GM19193 (cell line): ENCODE results near the gene FBXO2.

Experiments
- POLR2A ChIP-seq: IDR thresholded peaks from 4 replicates; pipeline ENCODE4 v1.6.1; 2011; ENCODE audit not compliant: insufficient read depth, insufficient read length; ENCODE audit errors: extremely low read depth

Gene FBXO2

DNA sequence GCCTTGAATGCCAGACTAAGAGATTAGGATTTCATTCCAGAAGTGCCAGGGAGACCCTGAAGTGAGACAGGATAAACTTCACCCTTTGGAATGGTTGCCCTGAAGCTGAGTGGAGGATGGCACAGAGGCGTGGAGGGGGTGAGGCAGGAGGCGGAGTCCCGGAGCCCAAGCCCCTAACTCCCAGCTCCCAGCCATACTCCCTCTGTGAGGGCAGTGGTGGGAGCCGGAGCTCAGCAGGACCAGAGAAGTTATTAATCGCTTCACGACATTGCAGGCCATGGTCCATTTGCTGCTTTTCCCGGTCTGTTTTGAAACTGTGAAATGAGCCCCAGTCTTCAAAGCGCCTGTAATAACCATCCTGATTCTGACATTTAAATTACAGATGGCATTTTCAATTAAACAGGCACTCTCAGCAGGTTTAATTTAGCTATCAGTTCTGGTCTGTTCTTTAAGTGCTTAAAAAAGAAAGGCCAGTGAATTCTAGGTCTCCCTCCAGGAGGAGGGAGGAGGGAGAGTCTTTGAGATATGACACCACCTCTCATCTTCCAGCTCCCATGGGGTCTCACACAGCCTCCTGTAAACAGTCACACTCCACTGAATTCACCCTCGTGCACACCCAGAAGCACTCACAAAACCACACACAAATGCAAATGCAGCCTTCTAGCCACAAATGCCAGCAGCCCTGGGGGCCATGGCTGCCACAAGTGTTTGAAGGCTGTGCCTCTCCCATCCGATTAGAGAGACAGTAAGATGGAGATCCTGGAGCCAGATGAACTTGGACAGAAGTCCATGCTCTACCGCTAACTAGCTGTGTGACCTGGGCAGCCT, 19.6 kb downstream of the FBXO2 start:
- no peak for TF ChIP-seq POLR2A

DNA sequence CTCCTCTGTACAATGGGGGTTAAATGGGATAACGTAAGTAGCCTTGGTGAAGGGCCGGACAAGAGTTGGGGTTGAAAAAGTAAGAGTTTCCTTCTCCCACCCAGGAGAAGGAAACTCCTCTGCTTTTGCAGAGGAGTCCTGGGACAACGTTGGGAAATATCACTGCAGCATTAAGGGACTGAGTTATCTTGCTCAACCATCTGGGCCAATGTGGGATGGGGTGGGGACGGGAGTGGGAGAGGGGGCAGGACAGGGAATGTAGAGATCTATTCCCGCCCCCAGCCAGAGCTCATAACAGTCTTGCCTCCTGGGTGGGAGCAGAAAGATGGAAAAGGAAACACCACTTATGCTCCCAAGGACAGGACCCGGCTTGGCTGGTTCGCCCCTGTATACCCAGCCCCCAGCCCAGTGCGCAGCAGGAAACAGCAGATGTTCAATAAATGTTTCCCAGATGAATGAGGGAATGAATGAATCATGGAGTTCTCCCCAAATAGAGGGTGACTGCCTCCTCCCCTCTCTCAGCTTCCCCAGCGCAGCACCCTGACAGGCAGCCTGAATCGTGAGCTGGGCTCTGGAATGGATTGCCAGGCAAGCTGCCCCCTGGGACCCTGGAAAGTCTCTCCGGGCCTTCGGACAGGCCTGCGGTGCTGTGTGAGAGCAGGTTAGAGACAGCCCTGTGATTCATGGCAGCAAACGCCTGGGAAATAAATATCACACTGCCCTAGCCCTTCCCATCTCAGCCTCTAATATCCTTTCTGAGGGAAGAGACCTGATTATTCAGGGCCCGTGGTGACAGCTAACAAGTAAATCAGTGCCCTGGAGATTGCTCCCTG, 24.8 kb downstream of the FBXO2 start:
- TF ChIP-seq POLR2A: no peak

DNA sequence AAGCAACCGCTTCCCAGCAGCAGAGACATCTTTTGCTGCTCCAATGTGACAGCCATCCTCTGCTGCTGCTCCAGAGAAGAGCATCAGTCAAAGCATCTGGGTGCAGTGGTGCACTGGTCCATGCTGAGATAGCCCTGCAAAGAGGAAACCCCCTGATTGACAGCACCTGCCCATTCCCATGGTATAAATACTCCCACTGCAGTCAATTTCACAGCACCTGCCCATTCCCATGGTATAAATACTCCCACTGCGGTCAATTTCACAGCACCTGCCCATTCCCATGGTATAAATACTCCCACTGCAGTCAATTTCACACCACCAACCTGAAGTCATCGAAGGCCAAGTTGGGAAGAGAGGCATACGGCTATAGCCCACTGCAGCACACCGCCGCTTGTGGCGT, 25.5 kb downstream of the FBXO2 start:
- TF ChIP-seq POLR2A: no peak

DNA sequence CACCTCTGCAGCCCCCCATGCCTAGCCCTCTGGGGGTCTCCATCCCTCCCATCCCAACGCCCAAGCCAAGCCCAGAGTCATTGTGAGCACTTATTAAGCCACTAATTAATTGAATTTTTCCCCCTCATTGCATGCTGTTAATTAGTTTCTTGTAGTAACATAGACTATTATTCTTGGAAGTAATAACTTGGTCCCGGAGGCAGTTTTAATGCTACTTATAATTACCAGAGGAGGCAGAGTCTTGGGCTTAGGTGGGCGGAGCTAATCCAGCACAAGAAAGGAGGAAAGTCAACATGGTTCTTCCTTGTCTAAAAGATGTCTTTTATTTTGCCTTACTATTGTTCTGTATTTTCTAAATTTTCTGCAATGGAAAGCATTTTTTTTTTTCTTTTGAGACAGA, 27.7 kb downstream of the FBXO2 start:
- TF ChIP-seq POLR2A: no peak

DNA sequence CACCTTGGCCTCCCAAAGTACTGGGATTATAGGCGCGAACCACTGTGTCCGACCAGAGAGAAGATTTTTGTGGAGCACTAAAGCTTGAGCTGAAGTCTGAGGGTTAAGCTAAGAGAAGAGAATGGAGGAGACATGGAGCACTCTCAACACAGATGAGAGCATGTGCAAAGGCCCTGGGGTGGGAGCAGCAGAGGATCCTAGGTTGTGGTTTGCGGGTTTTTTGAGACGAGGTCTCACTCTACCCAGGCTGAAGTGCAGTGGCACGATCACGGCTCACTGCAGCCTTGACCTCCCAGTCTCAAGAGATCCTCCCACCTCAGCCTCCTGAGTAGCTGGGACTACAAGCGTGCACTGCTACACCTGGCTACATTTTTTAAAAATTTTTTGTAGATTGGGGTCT, 30.5 kb downstream of the FBXO2 start:
- no peak for TF ChIP-seq POLR2A

DNA sequence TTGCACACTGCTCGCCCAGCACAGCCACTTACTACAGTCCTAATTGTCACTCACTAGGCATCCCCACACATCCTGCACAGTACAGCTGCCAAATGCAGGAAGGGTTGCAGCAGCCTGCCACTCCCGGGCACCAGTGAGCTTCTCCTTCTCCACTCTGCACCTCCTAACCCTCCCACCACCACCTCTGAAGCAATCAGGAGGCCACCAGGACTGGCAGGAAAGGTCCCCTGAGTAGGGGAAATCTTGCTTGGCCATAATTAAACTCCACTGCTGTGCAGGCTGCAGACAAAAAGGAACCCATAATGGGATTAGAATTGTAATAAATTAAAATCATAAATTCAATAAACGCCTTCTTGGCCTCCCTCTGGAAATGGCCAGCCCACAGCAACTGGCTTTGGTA, 31.8 kb downstream of the FBXO2 start:
- no peak for TF ChIP-seq POLR2A

DNA sequence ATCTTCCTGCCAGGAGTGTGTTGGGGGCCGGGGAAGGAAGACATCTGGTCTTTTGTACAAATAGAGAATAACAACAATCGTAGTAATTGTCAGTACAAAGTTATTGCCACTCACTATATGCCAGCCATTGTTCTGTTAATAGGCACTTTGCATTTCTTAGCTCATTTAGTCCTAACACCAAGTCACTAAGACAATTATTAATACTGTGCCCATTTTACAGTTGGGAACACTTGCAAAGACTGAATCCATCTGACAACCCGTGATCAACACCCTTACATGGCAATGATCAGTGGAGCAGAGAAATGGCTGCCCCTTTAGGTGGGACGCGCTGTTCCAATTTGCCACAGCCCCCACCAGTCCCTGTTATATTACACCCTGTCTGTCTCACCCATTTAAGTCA, 33.3 kb downstream of the FBXO2 start:
- no peak for TF ChIP-seq POLR2A

DNA sequence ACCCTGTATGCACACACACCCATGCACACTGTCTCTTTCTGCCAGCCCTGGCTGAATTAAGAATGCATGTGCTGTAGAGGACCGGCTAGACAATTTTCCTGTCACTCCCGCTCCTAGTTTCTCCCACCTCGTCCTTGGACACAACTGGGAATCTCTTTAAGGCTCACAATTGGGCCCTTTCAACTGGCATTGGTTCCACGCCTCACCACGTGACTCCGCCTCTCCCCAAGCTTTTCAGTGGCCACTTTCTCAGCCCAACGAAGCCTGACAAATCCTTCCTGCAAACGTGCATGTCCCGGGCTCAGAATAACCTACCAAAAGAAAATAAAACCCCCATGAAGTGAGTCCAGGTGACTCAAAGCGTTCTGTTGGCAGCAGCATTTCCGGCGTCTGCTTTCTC, 33.8 kb downstream of the FBXO2 start:
- TF ChIP-seq POLR2A: no peak

DNA sequence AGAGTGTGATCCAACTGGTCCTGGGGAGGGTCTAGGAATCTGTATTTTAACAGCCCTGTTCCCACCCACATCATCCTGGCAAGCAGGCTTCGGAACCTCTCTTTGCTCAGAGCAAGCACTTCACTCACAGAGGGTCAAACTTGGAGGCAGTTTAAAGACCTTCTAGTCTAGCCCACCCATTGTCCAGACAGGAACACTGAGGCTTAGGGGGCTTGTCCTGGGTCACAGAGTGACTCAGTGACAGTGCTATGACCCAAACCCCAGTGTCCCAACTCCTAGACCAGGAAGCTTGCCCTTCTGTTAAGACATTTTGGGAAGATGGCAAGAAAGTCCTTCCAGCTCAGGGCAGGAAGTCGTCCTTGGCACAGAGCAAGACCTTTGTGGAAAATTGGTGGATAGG, 36.5 kb downstream of the FBXO2 start:
- no peak for TF ChIP-seq POLR2A

DNA sequence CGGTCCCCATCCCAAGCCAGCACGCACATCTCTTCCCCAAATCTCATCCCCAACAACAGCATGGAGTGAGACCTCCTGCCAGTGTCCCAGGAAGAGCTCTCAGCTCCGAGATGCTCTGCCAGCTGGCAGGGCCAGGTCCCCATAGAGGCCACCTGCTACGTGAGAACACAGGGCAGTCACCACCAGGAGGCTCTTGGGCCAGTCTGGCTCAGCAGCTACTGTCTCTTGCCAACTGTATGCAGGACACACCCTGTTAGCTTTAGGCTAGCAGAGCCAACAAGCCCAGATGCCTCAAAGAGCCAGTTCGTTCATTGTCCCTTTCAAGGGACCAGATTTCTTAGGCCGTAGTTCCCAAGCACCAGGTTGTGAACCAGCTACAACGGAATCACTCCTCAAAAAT, 36.9 kb downstream of the FBXO2 start:
- TF ChIP-seq POLR2A: no peak

DNA sequence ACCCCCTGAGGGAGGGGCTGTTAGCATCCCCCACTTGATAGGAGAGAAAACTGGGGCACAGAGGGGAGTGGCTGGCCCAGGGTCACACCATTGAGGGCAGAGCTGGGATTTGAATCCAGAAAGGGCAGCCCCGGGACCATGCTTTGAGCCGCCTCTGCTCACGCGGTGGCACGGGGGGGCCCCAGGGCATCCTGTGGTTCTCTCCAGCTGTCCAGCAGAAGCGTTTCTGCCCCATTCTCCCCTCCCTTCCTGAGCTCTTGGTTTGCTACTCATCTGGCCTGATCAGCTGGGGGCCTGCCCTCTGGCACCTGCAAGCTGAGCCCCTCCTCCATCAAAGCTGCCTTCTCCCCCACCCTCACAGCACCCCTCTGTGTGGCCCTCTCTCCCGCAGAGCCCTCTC, 37.5 kb downstream of the FBXO2 start:
- no peak for TF ChIP-seq POLR2A

DNA sequence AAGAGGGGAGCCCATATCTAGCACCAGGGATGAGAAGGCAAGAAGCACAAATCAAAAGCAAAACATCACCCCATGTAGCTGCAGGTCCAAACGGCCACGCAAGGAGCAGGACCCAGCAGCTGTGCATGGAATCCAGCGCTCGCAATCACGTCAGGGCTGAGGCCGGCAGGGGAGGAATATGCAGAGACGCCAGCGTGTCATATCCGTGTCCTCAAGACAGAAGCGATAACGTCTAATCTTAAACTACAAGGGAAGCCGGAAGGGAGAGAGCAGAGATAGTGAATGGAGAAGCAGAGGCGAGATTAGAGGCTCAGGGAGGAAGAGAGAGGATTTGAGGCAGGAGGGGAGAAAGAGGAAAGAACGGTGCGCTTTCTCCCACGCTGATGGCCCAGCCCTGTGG, 39.1 kb downstream of the FBXO2 start:
- TF ChIP-seq POLR2A: no peak

DNA sequence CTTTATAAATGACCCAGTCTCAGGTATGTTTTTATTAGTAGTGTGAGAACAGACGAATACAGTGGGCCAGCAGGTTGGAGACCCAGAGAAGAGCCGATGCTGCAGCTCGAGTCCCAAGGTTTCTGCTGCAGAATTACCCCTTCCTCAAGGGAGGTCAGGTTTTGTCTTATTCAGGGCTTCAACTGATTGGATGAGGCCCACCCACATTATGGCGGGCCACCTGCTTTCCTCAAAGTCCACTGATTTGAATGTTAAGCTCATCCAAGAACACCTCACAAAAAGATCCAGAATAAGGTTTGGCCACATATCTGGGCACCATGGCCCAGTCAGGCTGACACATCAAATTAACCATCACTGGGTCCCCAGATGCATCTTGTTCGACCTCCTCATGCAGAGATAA, 40.9 kb downstream of the FBXO2 start:
- TF ChIP-seq POLR2A: no peak

DNA sequence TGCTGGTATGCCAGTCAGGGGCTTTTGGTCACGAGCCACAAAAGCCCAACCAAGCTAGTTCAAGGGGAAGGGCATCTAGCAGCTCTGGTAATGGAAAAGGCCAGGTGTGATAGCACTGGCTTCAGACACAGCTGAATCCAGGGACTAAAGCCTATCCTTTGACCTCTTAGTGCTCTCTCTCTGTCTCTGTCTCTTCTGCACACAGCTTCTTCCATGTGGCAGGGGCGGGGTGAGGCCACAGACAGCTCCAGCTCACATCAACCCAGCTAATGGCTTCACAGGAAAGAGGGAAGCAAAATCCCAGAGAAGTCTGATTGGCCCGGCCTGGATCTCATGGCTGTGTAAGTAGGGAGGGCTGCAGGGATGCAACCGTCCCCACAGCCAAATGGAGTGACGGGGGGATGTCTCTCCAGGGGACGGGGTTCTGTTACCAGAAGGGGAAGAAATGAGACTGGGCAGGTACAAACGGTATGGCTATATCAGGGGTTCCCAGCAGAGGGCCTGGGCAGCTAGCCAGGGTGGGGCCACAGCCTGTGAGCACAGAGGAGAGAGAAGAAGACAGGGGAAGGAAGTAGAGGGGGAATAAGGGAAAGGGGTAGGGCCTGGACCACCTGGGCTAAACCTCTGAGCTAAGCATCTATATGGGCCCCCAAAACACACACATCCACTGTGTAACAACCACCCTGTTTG, 42.4 kb downstream of the FBXO2 start:
- TF ChIP-seq POLR2A: no peak

DNA sequence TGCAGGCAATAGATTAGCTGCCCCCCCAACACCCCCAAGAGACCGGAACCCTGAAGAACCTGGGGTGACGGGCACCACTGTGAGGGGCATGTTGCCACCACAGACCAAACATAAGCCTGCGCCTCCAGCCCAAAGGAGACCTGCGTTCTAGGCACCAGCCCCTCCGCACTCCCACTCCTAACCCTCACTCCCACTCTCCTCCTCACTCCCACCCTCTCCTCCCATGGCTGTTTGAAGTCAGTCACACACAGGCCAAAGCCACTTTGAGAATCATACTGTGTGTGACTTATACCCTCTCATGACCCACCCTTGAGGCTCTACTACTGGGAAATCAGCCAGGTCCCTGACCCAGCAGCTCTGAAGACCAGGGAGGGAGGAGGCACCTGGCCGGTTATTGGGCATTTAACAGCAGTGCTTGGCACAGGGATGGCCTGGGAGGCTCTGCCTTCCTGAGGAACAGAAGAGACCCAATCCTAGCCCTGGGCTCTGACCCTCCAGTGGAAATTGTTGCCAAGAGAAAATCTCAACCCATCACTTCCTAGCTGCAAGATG, 43.5 kb downstream of the FBXO2 start:
- TF ChIP-seq POLR2A: no peak
